C4-2B (cell line): ENCODE measurements around the gene TSSC4.
"Not testable (repeated sequence)": the region's sequence is repeated elsewhere in the genome, so short reads cannot be mapped to it uniquely, and the experiment has no call there.

Experiments
- H3K27ac ChIP-seq: fragments of 450-650 bp; 2 replicates; pipeline ENCODE4 v1.5.1; 2017
- CTCF ChIP-seq: fragments of 450-650 bp; conservative IDR thresholded peaks from 2 replicates; pipeline ENCODE4 v1.5.1; 2017; ENCODE audit warnings: mild to moderate bottlenecking
- ZFX ChIP-seq: fragments of 450-650 bp; IDR thresholded peaks from 2 replicates; pipeline ENCODE4 v1.6.1; 2017

The TSSC4 gene

GRCh38 chr11:2400069-2400761 lies at the start of gene TSSC4:
TSS of gene TSSC4 (plus strand) at chr11:2400750. CDS start at chr11:2402634, 1,884 bp downstream.
- peak within 1 kb of the TSS; percentile 89 for H3K27ac ChIP-seq
- TF ChIP-seq ZFX (0 out of 2 replicates have a peak, but pooled peaks have one; percentile 4), CTCF (peak; percentile 100)

GRCh38 chr11:2351701-2352100 lies 48.8 kb upstream of the TSSC4 start:
- H3K27ac ChIP-seq = no peak overlapping the region
- TF ChIP-seq CTCF (no peak), ZFX (no peak)

- no peak overlapping the region for H3K27ac ChIP-seq
- TF ChIP-seq CTCF = no peak
- no peak for TF ChIP-seq ZFX
Measured at GRCh38 chr11:2352420-2352819, 48.1 kb upstream of the TSSC4 start.

GRCh38 chr11:2355000-2355644 lies 45.4 kb upstream of the TSSC4 start:
- H3K27ac ChIP-seq = no peak overlapping the region
- TF ChIP-seq ZFX (no peak), CTCF (no peak)

GRCh38 chr11:2357246-2357645 lies 43.3 kb upstream of the TSSC4 start:
- no peak for TF ChIP-seq ZFX
- TF ChIP-seq CTCF = no peak

GRCh38 chr11:2357651-2358050 lies 42.9 kb upstream of the TSSC4 start:
- H3K27ac ChIP-seq = not testable (repeated sequence)

More at GRCh38 chr11:2357246-2357645, 43.3 kb upstream of the TSSC4 start:
- no peak overlapping the region for H3K27ac ChIP-seq

GRCh38 chr11:2358754-2359442 lies 41.7 kb upstream of the TSSC4 start:
- no peak overlapping the region for H3K27ac ChIP-seq
- TF ChIP-seq ZFX (no peak), CTCF (no peak)
